ENCODE results near the gene UBE2U.

DNA sequence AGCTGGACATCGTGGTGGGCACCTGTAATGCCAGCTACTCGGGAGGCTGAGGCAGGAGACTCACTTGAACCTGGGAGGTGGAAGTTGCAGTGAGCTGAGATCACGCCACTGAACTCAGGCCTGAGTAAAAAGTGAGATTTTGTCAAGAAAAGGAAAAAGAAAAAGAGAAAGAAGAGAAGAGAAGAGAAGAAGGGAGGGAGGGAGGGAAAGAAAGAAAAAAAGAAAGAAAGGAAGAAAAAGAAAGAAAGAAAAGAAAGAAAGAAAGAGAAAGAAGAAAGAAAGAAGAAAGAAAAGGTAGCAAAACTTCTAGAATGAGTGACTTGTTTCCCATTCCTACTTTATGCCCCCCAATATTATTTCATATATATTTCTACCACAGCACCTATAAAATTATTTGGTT is 98.8 kb downstream of the UBE2U start:
- no peak for TF ChIP-seq GATA3 (IDR thresholded peaks at IDR 0.05; ENCODE audit: low read depth, low read length)
- no peak for TF ChIP-seq GATA2 (IDR thresholded peaks at IDR 0.05; ENCODE audit: low read depth, low read length)
